ENCODE data around the gene SMARCAD1. TPM values are rescaled to one million over a fixed set of nuclear protein-coding genes. Genes with fewer than 3 reads are reported as not detected.

Gene SMARCAD1
- total RNA-seq, 1 donor from 2014 or later = 24.2 TPM

DNA sequence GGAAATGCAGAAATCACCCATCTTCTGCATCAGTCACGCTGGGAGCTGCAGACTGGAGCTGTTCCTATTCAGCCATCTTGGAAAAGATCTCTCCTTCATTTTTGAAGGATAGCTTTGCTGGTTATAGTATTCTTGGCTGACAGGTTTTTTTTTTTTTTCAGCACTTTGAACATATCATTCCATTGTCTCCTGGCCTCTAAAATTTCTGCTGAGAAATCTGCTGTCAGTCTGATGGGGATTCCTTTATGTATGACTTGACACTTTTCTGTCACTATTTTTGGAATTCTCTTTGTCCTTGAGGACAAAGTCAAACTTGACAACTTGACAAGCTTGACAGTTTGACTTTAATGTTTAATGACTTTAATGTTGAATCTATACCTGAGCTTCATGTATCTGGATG is 118.2 kb downstream of the SMARCAD1 start:
- Histone ChIP-seq H3K9me3 (peaks cover 31% of the 10 kb centered on the region), H3K4me1 (no peaks in the 10 kb centered on the region), H3K27me3 (ENCODE audit: low read depth) (no peaks in the 10 kb centered on the region), H3K27ac (no peak overlapping the region), H3K4me3 (no peak overlapping the region), H3K36me3 (no peaks in the 10 kb centered on the region)
- TF ChIP-seq, protein P1, sequence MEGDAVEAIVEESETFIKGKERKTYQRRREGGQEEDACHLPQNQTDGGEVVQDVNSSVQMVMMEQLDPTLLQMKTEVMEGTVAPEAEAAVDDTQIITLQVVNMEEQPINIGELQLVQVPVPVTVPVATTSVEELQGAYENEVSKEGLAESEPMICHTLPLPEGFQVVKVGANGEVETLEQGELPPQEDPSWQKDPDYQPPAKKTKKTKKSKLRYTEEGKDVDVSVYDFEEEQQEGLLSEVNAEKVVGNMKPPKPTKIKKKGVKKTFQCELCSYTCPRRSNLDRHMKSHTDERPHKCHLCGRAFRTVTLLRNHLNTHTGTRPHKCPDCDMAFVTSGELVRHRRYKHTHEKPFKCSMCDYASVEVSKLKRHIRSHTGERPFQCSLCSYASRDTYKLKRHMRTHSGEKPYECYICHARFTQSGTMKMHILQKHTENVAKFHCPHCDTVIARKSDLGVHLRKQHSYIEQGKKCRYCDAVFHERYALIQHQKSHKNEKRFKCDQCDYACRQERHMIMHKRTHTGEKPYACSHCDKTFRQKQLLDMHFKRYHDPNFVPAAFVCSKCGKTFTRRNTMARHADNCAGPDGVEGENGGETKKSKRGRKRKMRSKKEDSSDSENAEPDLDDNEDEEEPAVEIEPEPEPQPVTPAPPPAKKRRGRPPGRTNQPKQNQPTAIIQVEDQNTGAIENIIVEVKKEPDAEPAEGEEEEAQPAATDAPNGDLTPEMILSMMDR (IDR thresholded peaks at IDR 0.05) = no peak
- intact Hi-C loops (cut with DNase I) = no loop called here
- DNase-seq (no peak), ATAC-seq (no peak)

DNA sequence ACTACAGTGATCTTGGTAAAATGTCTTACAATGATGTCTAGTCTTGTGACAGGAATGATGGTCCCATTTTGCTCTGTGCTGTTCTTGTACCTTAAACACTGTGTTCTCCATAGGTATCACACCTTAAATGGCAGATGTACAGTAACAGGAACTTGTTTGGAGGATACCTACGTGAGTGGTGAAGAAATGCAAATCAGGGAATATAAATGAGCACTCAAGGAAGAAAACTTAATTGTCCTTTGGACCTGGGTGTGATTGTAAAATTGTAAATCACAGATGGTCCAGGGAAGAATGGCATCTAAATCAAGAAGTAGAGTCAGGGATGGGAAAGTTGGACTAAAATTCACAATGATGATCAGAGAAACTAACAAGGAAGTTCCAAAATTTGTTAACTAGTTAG is 122.3 kb downstream of the SMARCAD1 start:
- DNase-seq (no peak), ATAC-seq (no peak)
- TF ChIP-seq, protein P1 (IDR thresholded peaks at IDR 0.05) = no peak
- peaks cover 23% of the 10 kb centered on the region for H3K9me3 ChIP-seq
- no peaks in the 10 kb centered on the region for H3K27me3 ChIP-seq (ENCODE audit: low read depth)
- no peak overlapping the region for H3K4me3 ChIP-seq
- intact Hi-C loops (cut with DNase I) = no loop called here
- no peaks in the 10 kb centered on the region for H3K4me1 ChIP-seq
- H3K27ac ChIP-seq = no peak overlapping the region
- no peaks in the 10 kb centered on the region for H3K36me3 ChIP-seq

DNA sequence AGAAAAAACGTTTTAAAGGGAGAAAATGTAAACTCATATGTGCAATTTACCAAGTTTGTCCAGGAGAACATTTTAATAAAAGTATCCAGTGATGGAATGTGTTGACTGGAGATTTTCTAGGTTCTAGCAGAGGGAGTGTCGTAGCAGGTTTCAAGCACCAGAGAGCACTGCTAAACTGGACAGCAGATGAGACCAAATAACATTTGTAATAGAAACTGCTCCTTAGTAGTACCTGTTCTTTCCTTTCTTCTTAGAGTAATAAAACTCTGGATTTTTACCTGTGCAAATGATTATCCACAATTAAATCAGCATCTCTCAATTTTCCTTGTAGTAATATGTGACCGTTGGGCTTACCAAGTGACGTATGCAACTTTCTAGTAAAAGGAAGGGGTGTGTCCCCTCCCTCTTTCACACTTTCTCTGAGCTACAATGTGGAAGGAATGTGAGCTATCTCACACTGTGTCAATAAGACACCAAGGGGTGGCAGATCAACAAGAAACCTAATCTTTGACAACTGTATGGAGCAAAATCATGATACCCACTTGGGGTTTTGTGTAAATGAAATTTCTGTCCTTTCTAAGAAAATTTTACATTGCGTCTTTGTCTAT is 125.4 kb downstream of the SMARCAD1 start:
- ATAC-seq (peak in 1 of 2 donors; percentile 64), DNase-seq (no peak)
- H3K27ac ChIP-seq = no peak overlapping the region
- no peaks in the 10 kb centered on the region for H3K4me1 ChIP-seq
- no peaks in the 10 kb centered on the region for H3K27me3 ChIP-seq (ENCODE audit: low read depth)
- no peak overlapping the region for H3K4me3 ChIP-seq
- intact Hi-C loops (cut with DNase I) = no loop called here
- H3K36me3 ChIP-seq = no peaks in the 10 kb centered on the region
- TF ChIP-seq, protein P1 (IDR thresholded peaks at IDR 0.05) = no peak
- H3K9me3 ChIP-seq = no peaks in the 10 kb centered on the region

DNA sequence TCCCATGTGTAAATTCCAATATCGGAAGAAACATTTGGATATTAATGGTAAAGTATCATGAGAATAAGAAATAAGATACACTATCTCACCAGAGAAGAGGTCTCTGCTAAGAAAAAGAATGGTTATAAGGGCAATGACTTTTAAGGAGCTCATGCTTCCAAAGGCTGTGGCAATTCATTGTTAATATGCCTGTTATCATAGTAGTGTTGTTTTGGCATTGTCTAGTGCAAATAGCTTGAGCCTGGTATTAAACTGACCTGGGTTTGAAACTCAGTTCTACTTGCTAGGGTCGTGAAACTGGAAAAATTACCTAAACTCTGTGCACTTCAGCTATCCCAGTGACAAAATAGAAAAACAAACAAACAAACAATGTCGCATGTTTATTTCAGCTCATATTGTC is 126.2 kb downstream of the SMARCAD1 start:
- no peaks in the 10 kb centered on the region for H3K4me1 ChIP-seq
- no peaks in the 10 kb centered on the region for H3K9me3 ChIP-seq
- no peaks in the 10 kb centered on the region for H3K36me3 ChIP-seq
- DNase-seq (no peak), ATAC-seq (no peak)
- intact Hi-C loops (cut with DNase I) = no loop called here
- no peaks in the 10 kb centered on the region for H3K27me3 ChIP-seq (ENCODE audit: low read depth)
- no peak overlapping the region for H3K4me3 ChIP-seq
- TF ChIP-seq, protein P1 (IDR thresholded peaks at IDR 0.05) = no peak
- H3K27ac ChIP-seq = no peak overlapping the region

DNA sequence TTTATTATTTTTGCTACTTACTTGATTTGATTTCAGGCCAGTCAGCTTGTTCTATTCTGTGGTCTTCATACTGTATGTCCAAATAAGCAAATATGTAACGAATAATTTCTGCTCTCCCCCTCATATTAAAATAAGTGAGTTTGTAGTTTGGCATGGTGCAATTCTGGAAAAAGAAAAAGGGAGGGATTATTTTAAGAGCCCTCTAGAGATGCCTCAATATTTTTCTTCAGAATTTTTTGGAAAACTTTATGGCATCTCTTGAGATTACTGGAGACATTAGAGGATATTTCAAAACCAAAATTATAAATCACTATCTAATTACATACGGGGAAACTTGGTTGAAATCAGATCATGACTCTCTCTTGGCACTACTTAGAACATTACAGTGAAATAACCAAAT is 126.8 kb downstream of the SMARCAD1 start:
- no peaks in the 10 kb centered on the region for H3K27me3 ChIP-seq (ENCODE audit: low read depth)
- no peak overlapping the region for H3K27ac ChIP-seq
- intact Hi-C loops (cut with DNase I) = no loop called here
- no peaks in the 10 kb centered on the region for H3K9me3 ChIP-seq
- TF ChIP-seq, protein P1 (IDR thresholded peaks at IDR 0.05) = no peak
- no peak overlapping the region for H3K4me3 ChIP-seq
- no peak for DNase-seq
- H3K36me3 ChIP-seq = no peaks in the 10 kb centered on the region
- ATAC-seq = no peak
- no peaks in the 10 kb centered on the region for H3K4me1 ChIP-seq
